GM21825 (cell line): ENCODE measurements around the gene CLSTN3.
"Not testable (repeated sequence)": the region's sequence is repeated elsewhere in the genome, so short reads cannot be mapped to it uniquely, and the experiment has no call there.

ENCODE experiments used
- ATAC-seq: cut with Tn5 transposase; IDR thresholded peaks from one replicate; pipeline ENCODE4 v1.9.1; 2021; ENCODE audit warnings: mild to moderate bottlenecking, moderate library complexity; ENCODE audit not compliant: unreplicated experiment

Gene CLSTN3

GRCh38 chr12:7186058-7186457, 55.9 kb downstream of the CLSTN3 start:
- not testable (repeated sequence) for ATAC-seq

- ATAC-seq = peak; percentile 25
Measured at GRCh38 chr12:7188562-7189397, 58.6 kb downstream of the CLSTN3 start.

GRCh38 chr12:7189398-7190267, 59.5 kb downstream of the CLSTN3 start, which contains the start of gene PEX5:
TSS of gene PEX5 (plus strand) at chr12:7189686. CDS start at chr12:7190378, 692 bp downstream.
- ATAC-seq = peak; percentile 91

GRCh38 chr12:7190268-7191055, 60.3 kb downstream of the CLSTN3 start:
- no peak for ATAC-seq

- no peak for ATAC-seq
Measured at GRCh38 chr12:7193674-7194073, 63.5 kb downstream of the CLSTN3 start.

- ATAC-seq = no peak
Measured at GRCh38 chr12:7197841-7198240, 67.7 kb downstream of the CLSTN3 start.

- ATAC-seq = no peak
Measured at GRCh38 chr12:7203109-7203508, 72.9 kb downstream of the CLSTN3 start.

GRCh38 chr12:7205091-7205490, 74.9 kb downstream of the CLSTN3 start:
- no peak for ATAC-seq

- ATAC-seq = no peak
Measured at GRCh38 chr12:7206691-7207090, 76.5 kb downstream of the CLSTN3 start.

- ATAC-seq = no peak
Measured at GRCh38 chr12:7207866-7208625, 77.9 kb downstream of the CLSTN3 start.
